Muscle layer of duodenum (tissue), 2 donors: Measurements from ENCODE around the gene LBH.

Experiments used
- H3K27ac ChIP-seq: one replicate; pipeline ENCODE4 v1.7.0; 2013; ENCODE audit warnings: mild to moderate bottlenecking, low read length
- H3K27me3 ChIP-seq: one replicate; pipeline ENCODE4 v1.7.0; 2013; ENCODE audit warnings: low read depth, mild to moderate bottlenecking, control low read depth, low read length
- H3K36me3 ChIP-seq, 2 donors: one replicate each; pipeline ENCODE4 v1.7.0; 2013; ENCODE audit warnings: low read length in 2 of 2, control low read depth in 1 of 2, mild to moderate bottlenecking in 1 of 2; ENCODE audit not compliant: insufficient read depth in 2 of 2, control insufficient read depth in 1 of 2
- H3K4me1 ChIP-seq, 2 donors: one replicate each; pipeline ENCODE4 v1.7.0; 2013; ENCODE audit warnings: low read length in 2 of 2, mild to moderate bottlenecking in 2 of 2, control low read depth in 1 of 2, moderate library complexity in 1 of 2; ENCODE audit not compliant: insufficient read depth in 2 of 2, control insufficient read depth in 1 of 2
- H3K4me3 ChIP-seq, 2 donors: one replicate each; pipeline ENCODE4 v1.7.0; 2013; ENCODE audit warnings: low read length in 2 of 2, low read depth in 1 of 2, mild to moderate bottlenecking in 1 of 2
- H3K9me3 ChIP-seq, 2 donors: one replicate each; pipeline ENCODE4 v1.7.0; 2013; ENCODE audit warnings: low read length in 2 of 2, control low read depth in 1 of 2, mild to moderate bottlenecking in 1 of 2; ENCODE audit not compliant: control insufficient read depth in 1 of 2
- donor health status: healthy.

The LBH gene

GRCh38 chr2:30282721-30283120 lies 51.4 kb downstream of the LBH start:
- Histone ChIP-seq H3K4me3 (no peak overlapping the region), H3K4me1 (no peaks in the 10 kb centered on the region), H3K27ac (no peak overlapping the region), H3K9me3 (no peaks in the 10 kb centered on the region), H3K27me3 (no peaks in the 10 kb centered on the region), H3K36me3 (no peaks in the 10 kb centered on the region)

DNA sequence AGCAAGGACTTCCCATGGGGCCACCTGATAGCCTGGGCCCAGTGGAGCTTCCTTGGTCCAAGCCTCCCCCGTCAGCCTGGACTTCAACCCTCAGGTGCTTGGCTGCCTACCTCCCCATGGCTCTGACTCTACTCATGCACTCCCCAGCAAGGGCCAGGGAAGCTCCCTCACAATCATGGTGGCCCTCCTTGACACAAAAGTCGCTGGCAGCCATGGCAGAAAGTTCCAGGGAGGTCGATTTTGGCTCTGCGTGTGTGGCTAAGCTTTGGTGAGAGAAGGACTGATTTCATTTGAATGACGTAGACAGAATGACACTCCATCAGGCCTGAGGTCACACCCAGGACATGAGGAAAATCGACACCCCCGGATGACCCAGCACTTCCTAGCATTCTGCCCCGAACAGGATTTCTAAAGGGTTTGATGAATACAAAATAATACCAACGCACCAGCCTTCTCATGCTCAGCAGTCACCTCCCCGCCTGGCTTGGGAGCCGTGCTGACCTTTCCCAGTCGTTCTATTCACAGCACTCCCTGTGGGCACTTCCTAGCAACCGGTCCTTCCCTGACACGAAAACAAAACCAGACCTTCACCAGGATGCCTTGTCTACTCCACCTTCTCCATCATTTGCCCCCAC lies 52.7 kb downstream of the LBH start:
- Histone ChIP-seq H3K36me3 (no peaks in the 10 kb centered on the region), H3K27me3 (no peaks in the 10 kb centered on the region), H3K4me3 (no peak overlapping the region), H3K4me1 (peaks cover 0 to 4% of the 10 kb centered on the region in 2 donors), H3K9me3 (no peaks in the 10 kb centered on the region), H3K27ac (no peak overlapping the region)

GRCh38 chr2:30285758-30286157 lies 54.4 kb downstream of the LBH start:
- Histone ChIP-seq H3K27me3 (no peaks in the 10 kb centered on the region), H3K36me3 (no peaks in the 10 kb centered on the region), H3K4me1 (peaks cover 0 to 4% of the 10 kb centered on the region in 2 donors), H3K4me3 (no peak overlapping the region), H3K27ac (no peak overlapping the region), H3K9me3 (no peaks in the 10 kb centered on the region)

- H3K27ac ChIP-seq = no peak overlapping the region
- no peak overlapping the region for H3K4me3 ChIP-seq
- no peaks in the 10 kb centered on the region for H3K9me3 ChIP-seq
- peaks cover 0 to 4% of the 10 kb centered on the region in 2 donors for H3K4me1 ChIP-seq
- no peaks in the 10 kb centered on the region for H3K27me3 ChIP-seq
- H3K36me3 ChIP-seq = no peaks in the 10 kb centered on the region
Observed at GRCh38 chr2:30287190-30287840, 56.0 kb downstream of the LBH start.

DNA sequence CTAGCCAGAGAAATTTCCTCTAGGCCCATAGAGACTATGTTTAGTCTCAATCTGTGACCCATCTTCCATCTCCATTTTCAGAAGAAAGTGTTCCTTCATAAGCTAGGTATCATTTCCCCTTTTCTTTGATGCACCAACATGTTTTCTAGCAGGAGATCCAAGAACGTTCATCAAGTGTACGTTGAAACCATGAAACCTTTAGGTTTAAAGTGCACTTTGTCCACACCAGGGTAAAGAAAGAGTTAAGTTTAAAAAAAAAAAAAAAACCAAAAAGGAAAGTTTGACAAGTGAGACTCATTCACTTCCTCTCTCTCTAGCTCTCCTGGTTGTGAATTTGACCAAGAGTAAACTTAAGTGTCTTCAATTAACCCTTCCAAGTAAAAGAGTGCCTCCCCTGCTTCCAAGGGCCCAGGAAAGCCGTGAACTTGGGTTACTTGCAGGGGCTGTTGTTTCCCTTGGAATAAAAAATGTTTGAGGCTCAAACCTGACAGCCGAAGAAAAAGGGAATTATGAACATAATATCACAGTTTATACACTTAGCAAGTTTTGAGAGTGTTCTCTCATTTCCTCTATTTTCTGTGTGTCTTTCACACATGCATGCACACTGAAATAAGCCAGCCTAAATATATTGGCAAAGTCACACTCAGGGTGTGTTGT lies 56.7 kb downstream of the LBH start:
- no peaks in the 10 kb centered on the region for H3K9me3 ChIP-seq
- no peaks in the 10 kb centered on the region for H3K27me3 ChIP-seq
- no peak overlapping the region for H3K27ac ChIP-seq
- no peak overlapping the region for H3K4me3 ChIP-seq
- H3K4me1 ChIP-seq = peaks cover 0 to 4% of the 10 kb centered on the region in 2 donors
- no peaks in the 10 kb centered on the region for H3K36me3 ChIP-seq

- no peaks in the 10 kb centered on the region for H3K9me3 ChIP-seq
- H3K4me3 ChIP-seq = no peak overlapping the region
- no peaks in the 10 kb centered on the region for H3K36me3 ChIP-seq
- peaks cover 0 to 4% of the 10 kb centered on the region in 2 donors for H3K4me1 ChIP-seq
- H3K27ac ChIP-seq = no peak overlapping the region
- no peaks in the 10 kb centered on the region for H3K27me3 ChIP-seq
Observed at GRCh38 chr2:30288561-30288960, 57.2 kb downstream of the LBH start.

GRCh38 chr2:30293303-30293921 lies 62.1 kb downstream of the LBH start:
- no peaks in the 10 kb centered on the region for H3K4me1 ChIP-seq
- H3K36me3 ChIP-seq = no peaks in the 10 kb centered on the region
- no peaks in the 10 kb centered on the region for H3K27me3 ChIP-seq
- no peaks in the 10 kb centered on the region for H3K9me3 ChIP-seq
- peak overlapping the region; percentile 54 for H3K27ac ChIP-seq
- no peak overlapping the region for H3K4me3 ChIP-seq

DNA sequence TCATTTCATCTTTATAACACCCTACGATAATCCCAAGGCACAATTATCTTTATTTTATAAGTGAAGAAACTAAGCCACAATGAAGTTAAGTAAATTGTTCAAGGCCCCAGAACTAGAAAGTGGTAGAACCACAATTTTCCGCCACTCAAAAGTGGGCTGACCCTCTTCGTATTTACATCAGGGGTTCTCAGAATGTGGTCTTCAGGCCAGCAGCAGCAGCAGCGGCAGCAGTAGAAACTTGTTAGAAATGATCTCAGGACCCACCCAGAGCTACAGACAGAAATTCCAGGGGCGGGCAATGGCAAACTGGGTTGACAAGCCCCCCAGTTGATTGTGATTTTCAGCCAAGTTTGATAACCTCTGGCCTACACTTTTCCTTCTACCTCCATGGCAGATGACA lies 62.8 kb downstream of the LBH start:
- H3K4me3 ChIP-seq = no peak overlapping the region
- H3K27ac ChIP-seq = peak overlapping the region; percentile 54
- no peaks in the 10 kb centered on the region for H3K9me3 ChIP-seq
- H3K27me3 ChIP-seq = no peaks in the 10 kb centered on the region
- no peaks in the 10 kb centered on the region for H3K36me3 ChIP-seq
- no peaks in the 10 kb centered on the region for H3K4me1 ChIP-seq

GRCh38 chr2:30296496-30296895 lies 65.2 kb downstream of the LBH start:
- H3K4me3 ChIP-seq = no peak overlapping the region
- peaks cover 0 to 16% of the 10 kb centered on the region in 2 donors for H3K4me1 ChIP-seq
- no peaks in the 10 kb centered on the region for H3K9me3 ChIP-seq
- H3K27me3 ChIP-seq = no peaks in the 10 kb centered on the region
- no peaks in the 10 kb centered on the region for H3K36me3 ChIP-seq
- H3K27ac ChIP-seq = no peak overlapping the region

- Histone ChIP-seq H3K4me3 (no peak overlapping the region), H3K36me3 (no peaks in the 10 kb centered on the region), H3K4me1 (peaks cover 0 to 21% of the 10 kb centered on the region in 2 donors)
Observed at GRCh38 chr2:30298302-30298701, 67.0 kb downstream of the LBH start.

DNA sequence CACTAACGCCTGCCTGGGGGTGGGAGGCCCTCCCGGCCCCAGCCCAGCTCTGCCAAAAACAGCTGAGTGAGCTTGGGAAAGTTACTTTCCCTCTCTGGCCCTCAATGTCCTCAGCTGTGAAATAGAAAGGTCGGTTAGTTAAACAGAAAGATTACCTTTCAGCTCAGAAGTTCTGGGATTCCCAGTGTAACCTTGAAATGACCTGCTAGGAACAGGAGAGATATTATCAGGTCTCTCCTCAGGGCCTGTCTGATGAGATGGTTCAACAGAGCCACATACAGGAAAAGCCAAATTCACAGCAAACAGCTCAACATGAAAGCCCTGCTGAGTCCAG lies 68.8 kb downstream of the LBH start:
- Histone ChIP-seq H3K36me3 (no peaks in the 10 kb centered on the region), H3K27me3 (no peaks in the 10 kb centered on the region), H3K4me3 (peak overlapping the region in 1 of 2 donors; percentile 2), H3K4me1 (peaks cover 0 to 21% of the 10 kb centered on the region in 2 donors), H3K9me3 (no peaks in the 10 kb centered on the region), H3K27ac (peak overlapping the region; percentile 83)

More at GRCh38 chr2:30298302-30298701, 67.0 kb downstream of the LBH start:
- H3K27me3 ChIP-seq = no peaks in the 10 kb centered on the region
- H3K27ac ChIP-seq = no peak overlapping the region
- H3K9me3 ChIP-seq = no peaks in the 10 kb centered on the region
